Measurements from ENCODE around the gene ID3. TPM values are rescaled to one million over a fixed set of nuclear protein-coding genes. Genes with fewer than 3 reads are reported as not detected.

The ID3 gene
- polyA plus RNA-seq, 1 donor from 2014 or later, result 8.0 TPM

DNA sequence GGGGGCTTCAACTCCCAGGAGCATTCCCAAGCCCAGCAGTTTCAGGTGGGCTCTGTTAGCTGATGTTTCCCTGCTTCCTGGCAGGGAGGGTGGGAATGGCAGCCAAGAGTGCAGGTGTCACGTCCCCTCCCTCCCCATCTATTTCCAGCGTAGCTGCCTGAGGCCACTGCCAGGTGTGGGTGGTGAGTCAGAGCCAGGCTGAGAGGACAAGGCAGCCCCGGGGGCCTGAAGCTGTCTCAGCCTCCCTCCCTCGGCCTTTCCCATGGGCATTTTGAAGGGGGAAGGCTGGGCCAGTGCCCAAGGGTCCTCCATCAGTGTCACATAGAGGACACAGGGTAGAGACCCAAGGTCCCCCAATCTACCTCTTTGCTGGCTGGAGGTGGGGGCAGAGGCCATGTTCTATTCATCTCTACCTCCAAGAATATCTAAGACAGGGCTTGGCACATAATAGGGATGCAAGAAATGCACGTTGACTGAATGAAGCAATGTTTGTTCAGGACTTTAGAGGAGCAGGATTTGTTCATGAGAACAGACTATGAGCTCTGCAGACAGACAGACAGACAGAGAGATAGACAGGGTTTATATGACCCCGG lies 34.4 kb upstream of the ID3 start:
- Histone ChIP-seq H4K20me1 (ENCODE audit: insufficient read depth) (no peaks in the 10 kb centered on the region), H3F3A (ENCODE audit: insufficient read depth, low read length, poor library complexity, severe bottlenecking) (no peaks in the 10 kb centered on the region), H2AFZ (ENCODE audit: low read depth, low read length) (no peak overlapping the region), H3K9ac (ENCODE audit: low read length) (no peak overlapping the region), H3K4me3 (ENCODE audit: low read length) (no peak overlapping the region), H3K79me2 (replicated peaks; ENCODE audit: insufficient read depth, low read length) (no peaks in the 10 kb centered on the region), H3K4me2 (ENCODE audit: low read length) (no peak overlapping the region), H3K27ac (ENCODE audit: low read length) (no peak overlapping the region), H3K36me3 (ENCODE audit: insufficient read depth, low read length) (no peaks in the 10 kb centered on the region), H3K27me3 (ENCODE audit: insufficient read depth, low read depth, low read length) (no peaks in the 10 kb centered on the region), H3K9me3 (ENCODE audit: low read length) (no peaks in the 10 kb centered on the region), H3K9me2 (ENCODE audit: insufficient read depth, low read length) (no peaks in the 10 kb centered on the region)
- no peak for TF ChIP-seq SMC3 (conservative IDR thresholded peaks at IDR 0.05; ENCODE audit: poor library complexity)
- TF ChIP-seq RAD21 (conservative IDR thresholded peaks at IDR 0.05), result no peak
- no peak for TF ChIP-seq MXI1 (conservative IDR thresholded peaks at IDR 0.05; ENCODE audit: poor library complexity, severe bottlenecking)
- TF ChIP-seq TAF1 (IDR thresholded peaks at IDR 0.05; ENCODE audit: low read depth), result no peak
- TF ChIP-seq, protein P1, sequence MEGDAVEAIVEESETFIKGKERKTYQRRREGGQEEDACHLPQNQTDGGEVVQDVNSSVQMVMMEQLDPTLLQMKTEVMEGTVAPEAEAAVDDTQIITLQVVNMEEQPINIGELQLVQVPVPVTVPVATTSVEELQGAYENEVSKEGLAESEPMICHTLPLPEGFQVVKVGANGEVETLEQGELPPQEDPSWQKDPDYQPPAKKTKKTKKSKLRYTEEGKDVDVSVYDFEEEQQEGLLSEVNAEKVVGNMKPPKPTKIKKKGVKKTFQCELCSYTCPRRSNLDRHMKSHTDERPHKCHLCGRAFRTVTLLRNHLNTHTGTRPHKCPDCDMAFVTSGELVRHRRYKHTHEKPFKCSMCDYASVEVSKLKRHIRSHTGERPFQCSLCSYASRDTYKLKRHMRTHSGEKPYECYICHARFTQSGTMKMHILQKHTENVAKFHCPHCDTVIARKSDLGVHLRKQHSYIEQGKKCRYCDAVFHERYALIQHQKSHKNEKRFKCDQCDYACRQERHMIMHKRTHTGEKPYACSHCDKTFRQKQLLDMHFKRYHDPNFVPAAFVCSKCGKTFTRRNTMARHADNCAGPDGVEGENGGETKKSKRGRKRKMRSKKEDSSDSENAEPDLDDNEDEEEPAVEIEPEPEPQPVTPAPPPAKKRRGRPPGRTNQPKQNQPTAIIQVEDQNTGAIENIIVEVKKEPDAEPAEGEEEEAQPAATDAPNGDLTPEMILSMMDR (IDR thresholded peaks at IDR 0.05; ENCODE audit: poor library complexity, severe bottlenecking), result no peak
- no peak for TF ChIP-seq POLR2AphosphoS5 (IDR thresholded peaks at IDR 0.05)
- TF ChIP-seq EZH2 (IDR thresholded peaks at IDR 0.05; ENCODE audit: borderline replicate concordance, insufficient read depth, low read length, poor library complexity, severe bottlenecking), result no peak
- TF ChIP-seq, protein P2, sequence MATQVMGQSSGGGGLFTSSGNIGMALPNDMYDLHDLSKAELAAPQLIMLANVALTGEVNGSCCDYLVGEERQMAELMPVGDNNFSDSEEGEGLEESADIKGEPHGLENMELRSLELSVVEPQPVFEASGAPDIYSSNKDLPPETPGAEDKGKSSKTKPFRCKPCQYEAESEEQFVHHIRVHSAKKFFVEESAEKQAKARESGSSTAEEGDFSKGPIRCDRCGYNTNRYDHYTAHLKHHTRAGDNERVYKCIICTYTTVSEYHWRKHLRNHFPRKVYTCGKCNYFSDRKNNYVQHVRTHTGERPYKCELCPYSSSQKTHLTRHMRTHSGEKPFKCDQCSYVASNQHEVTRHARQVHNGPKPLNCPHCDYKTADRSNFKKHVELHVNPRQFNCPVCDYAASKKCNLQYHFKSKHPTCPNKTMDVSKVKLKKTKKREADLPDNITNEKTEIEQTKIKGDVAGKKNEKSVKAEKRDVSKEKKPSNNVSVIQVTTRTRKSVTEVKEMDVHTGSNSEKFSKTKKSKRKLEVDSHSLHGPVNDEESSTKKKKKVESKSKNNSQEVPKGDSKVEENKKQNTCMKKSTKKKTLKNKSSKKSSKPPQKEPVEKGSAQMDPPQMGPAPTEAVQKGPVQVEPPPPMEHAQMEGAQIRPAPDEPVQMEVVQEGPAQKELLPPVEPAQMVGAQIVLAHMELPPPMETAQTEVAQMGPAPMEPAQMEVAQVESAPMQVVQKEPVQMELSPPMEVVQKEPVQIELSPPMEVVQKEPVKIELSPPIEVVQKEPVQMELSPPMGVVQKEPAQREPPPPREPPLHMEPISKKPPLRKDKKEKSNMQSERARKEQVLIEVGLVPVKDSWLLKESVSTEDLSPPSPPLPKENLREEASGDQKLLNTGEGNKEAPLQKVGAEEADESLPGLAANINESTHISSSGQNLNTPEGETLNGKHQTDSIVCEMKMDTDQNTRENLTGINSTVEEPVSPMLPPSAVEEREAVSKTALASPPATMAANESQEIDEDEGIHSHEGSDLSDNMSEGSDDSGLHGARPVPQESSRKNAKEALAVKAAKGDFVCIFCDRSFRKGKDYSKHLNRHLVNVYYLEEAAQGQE (IDR thresholded peaks at IDR 0.05; ENCODE audit: borderline replicate concordance), result no peak

DNA sequence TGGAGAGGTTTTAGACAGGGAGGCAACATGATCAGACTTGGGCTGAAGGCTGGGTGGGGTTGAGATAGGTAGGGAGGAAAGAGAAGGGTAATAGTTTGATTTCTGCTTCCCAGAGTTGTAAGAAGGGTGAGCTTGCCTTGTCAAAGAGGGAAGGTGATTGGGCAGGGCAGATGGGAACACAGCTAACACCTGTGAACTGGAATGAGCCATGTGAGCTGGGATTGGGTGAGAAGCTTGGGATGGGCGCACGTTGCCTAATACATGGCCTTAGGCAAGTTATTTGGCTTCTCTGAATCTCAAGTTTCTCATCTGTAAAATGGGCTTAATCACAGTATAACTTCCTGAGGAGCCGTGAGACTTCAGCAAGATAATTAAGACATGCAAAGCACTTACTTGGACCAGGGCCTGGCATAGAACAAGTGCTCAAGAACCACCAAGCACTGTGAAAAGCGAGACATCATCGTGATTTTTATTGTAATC lies 33.8 kb upstream of the ID3 start:
- Histone ChIP-seq H4K20me1 (ENCODE audit: insufficient read depth) (no peaks in the 10 kb centered on the region), H3K9ac (ENCODE audit: low read length) (no peak overlapping the region)

More for the DNA sequence above, 33.8 kb upstream of the ID3 start:
- no peak overlapping the region for H3K27ac ChIP-seq (ENCODE audit: low read length)
- no peak overlapping the region for H3K4me2 ChIP-seq (ENCODE audit: low read length)
- H3F3A ChIP-seq (ENCODE audit: insufficient read depth, low read length, poor library complexity, severe bottlenecking), result no peaks in the 10 kb centered on the region
- H3K79me2 ChIP-seq (replicated peaks; ENCODE audit: insufficient read depth, low read length), result no peaks in the 10 kb centered on the region
- H3K4me3 ChIP-seq (ENCODE audit: low read length), result no peak overlapping the region
- H2AFZ ChIP-seq (ENCODE audit: low read depth, low read length), result no peak overlapping the region
- no peak for TF ChIP-seq SMC3 (conservative IDR thresholded peaks at IDR 0.05; ENCODE audit: poor library complexity)
- TF ChIP-seq, protein P1 (IDR thresholded peaks at IDR 0.05; ENCODE audit: poor library complexity, severe bottlenecking), result no peak
- TF ChIP-seq, protein P2 (IDR thresholded peaks at IDR 0.05; ENCODE audit: borderline replicate concordance), result no peak
- TF ChIP-seq TAF1 (IDR thresholded peaks at IDR 0.05; ENCODE audit: low read depth), result no peak
- no peak for TF ChIP-seq EP300 (conservative IDR thresholded peaks at IDR 0.05; ENCODE audit: poor library complexity, severe bottlenecking)
- TF ChIP-seq POLR2AphosphoS5 (IDR thresholded peaks at IDR 0.05), result no peak
- TF ChIP-seq RAD21 (conservative IDR thresholded peaks at IDR 0.05), result no peak
- TF ChIP-seq EZH2 (IDR thresholded peaks at IDR 0.05; ENCODE audit: borderline replicate concordance, insufficient read depth, low read length, poor library complexity, severe bottlenecking), result no peak
- TF ChIP-seq MXI1 (conservative IDR thresholded peaks at IDR 0.05; ENCODE audit: poor library complexity, severe bottlenecking), result no peak
- H3K9me2 ChIP-seq (ENCODE audit: insufficient read depth, low read length), result no peaks in the 10 kb centered on the region
- no peaks in the 10 kb centered on the region for H3K36me3 ChIP-seq (ENCODE audit: insufficient read depth, low read length)
- H3K9me3 ChIP-seq (ENCODE audit: low read length), result no peaks in the 10 kb centered on the region
- H3K27me3 ChIP-seq (ENCODE audit: insufficient read depth, low read depth, low read length), result no peaks in the 10 kb centered on the region

Measured in neural cell (in vitro differentiated cells).